Endodermal cell (in vitro differentiated cells): ENCODE results near the gene GNG14. TPM values are rescaled to one million over a fixed set of nuclear protein-coding genes. Genes with fewer than 3 reads are reported as not detected.

ENCODE experiments used
- DNase-seq: peaks from one replicate; pipeline ENCODE4 v3.0.0-alpha.2; 2017
- H3K27ac ChIP-seq: 2 replicates; pipeline ENCODE4 v1.5.1; 2013; ENCODE audit warnings: mild to moderate bottlenecking, low read depth, low read length, moderate library complexity
- H3K27me3 ChIP-seq: 2 replicates; pipeline ENCODE4 v1.6.1; 2013; ENCODE audit warnings: mild to moderate bottlenecking, low read length, moderate library complexity; ENCODE audit not compliant: insufficient read depth, control insufficient read depth, poor library complexity, severe bottlenecking
- H3K36me3 ChIP-seq: 2 replicates; pipeline ENCODE4 v1.7.0; 2013; ENCODE audit warnings: mild to moderate bottlenecking, low read length, moderate library complexity; ENCODE audit not compliant: control insufficient read depth, insufficient read depth
- H3K4me1 ChIP-seq: one replicate; pipeline ENCODE4 v1.7.0; 2013; ENCODE audit warnings: low read length; ENCODE audit not compliant: control insufficient read depth, insufficient read depth
- H3K4me3 ChIP-seq: 2 replicates; pipeline ENCODE4 v1.5.1; 2013; ENCODE audit warnings: mild to moderate bottlenecking, low read length, moderate library complexity
- H3K9ac ChIP-seq: 2 replicates; pipeline ENCODE4 v1.6.1; 2013; ENCODE audit warnings: mild to moderate bottlenecking, low read length, moderate library complexity; ENCODE audit not compliant: poor library complexity, severe bottlenecking; ENCODE audit errors: extremely low read depth
- H3K9me3 ChIP-seq: 2 replicates; pipeline ENCODE4 v1.6.1; 2013; ENCODE audit warnings: mild to moderate bottlenecking, low read length, moderate library complexity; ENCODE audit not compliant: control insufficient read depth
- H3K27ac Mint-ChIP-seq: 2 replicates; pipeline ENCODE4 v1.8.0; 2020; ENCODE audit warnings: mixed read lengths
- H3K27me3 Mint-ChIP-seq: 2 replicates; pipeline ENCODE4 v1.8.0; 2021; ENCODE audit warnings: mild to moderate bottlenecking, mixed read lengths; ENCODE audit not compliant: insufficient read depth
- H3K36me3 Mint-ChIP-seq: 2 replicates; pipeline ENCODE4 v1.8.0; 2020; ENCODE audit warnings: low read depth, mixed read lengths
- H3K4me1 Mint-ChIP-seq: 2 replicates; pipeline ENCODE4 v1.8.0; 2020; ENCODE audit warnings: mixed read lengths
- H3K4me3 Mint-ChIP-seq: 2 replicates; pipeline ENCODE4 v1.8.0; 2020; ENCODE audit warnings: mild to moderate bottlenecking, moderate library complexity, mixed read lengths
- H3K9me3 Mint-ChIP-seq: 2 replicates; pipeline ENCODE4 v1.8.0; 2020; ENCODE audit warnings: mild to moderate bottlenecking, mixed read lengths
- CTCF ChIP-seq: fragments of 200-600 bp; sonication (generic); conservative IDR thresholded peaks from 2 replicates; pipeline ENCODE4 v1.5.0; 2021; ENCODE audit warnings: antibody characterized with exemption, mild to moderate bottlenecking
- WGBS, 2 experiments: methylation state at CpG; one replicate each; pipeline versions ENCODE4 v1.1.5 to v1.1.7; 2013; ENCODE audit warnings: missing lambda C conversion rate in 2 of 2, mixed read lengths in 1 of 2; ENCODE audit not compliant: insufficient coverage in 1 of 2, insufficient read length in 1 of 2; 5-methylcytosine and 5-hydroxymethylcytosine counted together
- total RNA-seq, 2 donors: library from RNA; stranded (reverse); fragmentation: NEBNext Ultra II Directional in 1 of 2; extraction: Animal tissue kit (Norgen Biotek cat#: 25700) in 1 of 2; gene quantifications; 2 replicates in 1 of 2; 3 replicates in 1 of 2; pipeline ENCODE4 v1.2.1, GENCODE V29; 2021

GNG14 gene
- total RNA-seq, 2 donors from 2014 or later: not detected

DNA sequence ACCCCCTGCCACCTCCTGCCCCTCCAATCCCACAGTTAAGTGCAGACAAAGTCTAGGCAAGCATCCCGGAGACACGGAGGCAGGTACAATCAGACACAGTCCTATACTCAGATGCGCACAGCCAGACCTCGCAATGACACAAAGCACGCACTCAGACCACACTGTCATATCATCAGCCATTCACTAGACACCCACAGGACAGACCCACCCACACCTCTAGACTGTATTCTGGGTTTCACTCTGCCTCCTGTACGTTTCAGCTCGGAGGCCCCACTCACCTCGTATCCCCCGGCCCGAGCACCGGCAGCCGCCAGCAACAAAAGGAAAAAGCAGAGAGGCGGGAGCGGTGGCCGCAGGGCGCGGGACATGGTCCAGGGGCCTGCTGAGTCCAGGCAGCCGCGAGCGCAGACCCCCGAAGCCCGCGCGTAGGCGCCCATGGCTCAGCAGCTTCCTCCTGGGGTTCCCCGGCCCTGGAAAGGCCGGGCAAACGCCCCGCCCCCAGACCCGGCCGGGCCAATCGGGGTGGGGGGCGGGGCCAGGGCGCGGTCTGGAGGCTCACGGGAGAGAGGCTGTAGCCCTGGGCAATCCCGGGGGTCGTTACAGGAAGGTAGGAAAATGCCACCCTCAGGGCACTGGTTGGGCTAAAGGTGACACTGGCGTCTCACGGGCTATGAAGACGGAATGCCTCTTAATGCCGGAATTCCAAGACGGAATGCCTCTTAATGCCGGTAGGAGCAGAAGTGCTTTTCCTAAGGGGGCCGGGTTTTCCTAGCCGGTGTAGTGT lies 21.3 kb upstream of the GNG14 start, which contains the start of the genes MAN2B1 and WDR83:
MAN2B1 (minus strand) TSS at position 478 of the 784 bp plus-strand sequence; CDS start at position 437, 41 bp downstream.
WDR83 (plus strand) TSS at position 543 of the 784 bp plus-strand sequence. CDS start 2,984 bp downstream, outside the sequence.
- DNase-seq: peak; percentile 95
- peak within 1 kb of the TSS; percentile 91 for H3K4me3 ChIP-seq
- Mint-ChIP-seq H3K4me1 (peaks cover 22% of the 10 kb centered on the region), H3K27me3 (no peaks in the 10 kb centered on the region), H3K4me3 (peak within 1 kb of the TSS; percentile 96), H3K27ac (peak within 1 kb of the TSS; percentile 95), H3K9me3 (no peaks in the 10 kb centered on the region), H3K36me3 (peaks cover 19% of the 10 kb centered on the region)
- H3K4me1 ChIP-seq: no peaks in the 10 kb centered on the region
- peak; percentile 21 for TF ChIP-seq CTCF
- no peaks in the 10 kb centered on the region for H3K9me3 ChIP-seq
- WGBS, 2 experiments: 4 to 13% methylated on average over 19 to 46 of the region's 46 CpGs
- no peak within 1 kb of the TSS for H3K27ac ChIP-seq
- H3K36me3 ChIP-seq: peaks cover 33% of the 10 kb centered on the region
- H3K27me3 ChIP-seq: no peaks in the 10 kb centered on the region
- H3K9ac ChIP-seq: peak within 1 kb of the TSS; percentile 76

GRCh38 chr19:12667731-12668302 lies 20.0 kb upstream of the GNG14 start:
- Histone ChIP-seq H3K27me3 (no peaks in the 10 kb centered on the region), H3K9ac (no peak overlapping the region), H3K9me3 (no peaks in the 10 kb centered on the region), H3K36me3 (peaks cover 32% of the 10 kb centered on the region), H3K4me3 (peak overlapping the region; percentile 93), H3K27ac (no peak overlapping the region), H3K4me1 (no peaks in the 10 kb centered on the region)
- no peaks in the 10 kb centered on the region for H3K27me3 Mint-ChIP-seq
- H3K36me3 Mint-ChIP-seq: peaks cover 28% of the 10 kb centered on the region
- H3K27ac Mint-ChIP-seq: no peak overlapping the region
- no peak for TF ChIP-seq CTCF
- peaks cover 22% of the 10 kb centered on the region for H3K4me1 Mint-ChIP-seq
- no peak for DNase-seq
- no peaks in the 10 kb centered on the region for H3K9me3 Mint-ChIP-seq
- 87 to 92% methylated on average over 3 to 4 of the region's 4 CpGs for WGBS, 2 experiments
- H3K4me3 Mint-ChIP-seq: peak overlapping the region; percentile 96

GRCh38 chr19:12668346-12668745 lies 19.5 kb upstream of the GNG14 start:
- DNase-seq: no peak
- no peak for TF ChIP-seq CTCF
- H3K36me3 ChIP-seq: peaks cover 32% of the 10 kb centered on the region
- H3K9ac ChIP-seq: peak overlapping the region; percentile 56
- peak overlapping the region; percentile 93 for H3K4me3 ChIP-seq
- peaks cover 22% of the 10 kb centered on the region for H3K4me1 Mint-ChIP-seq
- H3K27me3 ChIP-seq: no peaks in the 10 kb centered on the region
- H3K36me3 Mint-ChIP-seq: peaks cover 27% of the 10 kb centered on the region
- H3K4me3 Mint-ChIP-seq: peak overlapping the region; percentile 96
- H3K9me3 Mint-ChIP-seq: no peaks in the 10 kb centered on the region
- no peaks in the 10 kb centered on the region for H3K4me1 ChIP-seq
- H3K27ac ChIP-seq: no peak overlapping the region
- peak overlapping the region; percentile 98 for H3K27ac Mint-ChIP-seq
- 82 to 88% methylated on average over 8 of the region's 8 CpGs for WGBS, 2 experiments
- H3K27me3 Mint-ChIP-seq: no peaks in the 10 kb centered on the region
- no peaks in the 10 kb centered on the region for H3K9me3 ChIP-seq
